ENCODE measurements around the gene TMC4.
A peak's percentile ranks its signal among the peaks of the same experiment; 100 is the strongest.

TMC4 gene

DNA sequence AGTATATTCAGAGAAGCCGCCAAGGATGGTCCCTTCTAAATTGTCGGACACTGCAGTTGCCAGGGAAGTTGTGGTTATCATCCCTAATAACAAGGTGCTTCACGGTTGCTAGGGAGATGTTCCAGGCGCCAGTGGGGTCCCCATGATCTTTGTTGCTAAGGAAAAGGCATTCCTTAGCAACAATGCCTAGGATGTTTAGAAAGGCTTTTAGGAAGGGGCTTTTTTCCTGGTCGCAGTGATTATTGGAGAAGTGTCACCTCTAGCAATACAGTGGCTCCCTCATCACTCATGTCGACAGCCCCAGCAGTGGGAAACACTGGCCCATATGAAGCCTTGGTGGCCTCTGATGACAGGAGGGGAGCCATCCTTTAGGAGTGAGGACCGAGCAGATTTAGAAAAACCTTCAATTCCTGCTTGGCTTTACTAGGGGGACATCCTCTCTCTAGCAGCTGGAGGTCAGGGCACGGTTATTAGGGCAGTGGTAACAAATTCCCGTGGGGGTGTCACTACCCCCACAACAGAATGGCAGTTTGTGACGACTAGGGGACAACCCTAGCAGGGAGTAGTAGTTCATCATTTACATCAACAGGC, 6.4 kb upstream of the TMC4 start:
- no peak overlapping the region for H3K27ac ChIP-seq (ENCODE audit: low read length)
- H3K9me3 ChIP-seq (ENCODE audit: insufficient read depth, low read length, severe bottlenecking), result no peaks in the 10 kb centered on the region
- H2AFZ ChIP-seq (ENCODE audit: low read depth, low read length), result no peak overlapping the region
- DNase-seq (no peak), ATAC-seq (ENCODE audit: insufficient read depth, low read depth) (no peak)
- H3K4me3 ChIP-seq (ENCODE audit: low read depth in 1 of 2, low read length in 2 of 2), result no peak overlapping the region
- no peak overlapping the region for H3K4me2 ChIP-seq (ENCODE audit: insufficient read depth, low read length)
- TF ChIP-seq, protein P1, sequence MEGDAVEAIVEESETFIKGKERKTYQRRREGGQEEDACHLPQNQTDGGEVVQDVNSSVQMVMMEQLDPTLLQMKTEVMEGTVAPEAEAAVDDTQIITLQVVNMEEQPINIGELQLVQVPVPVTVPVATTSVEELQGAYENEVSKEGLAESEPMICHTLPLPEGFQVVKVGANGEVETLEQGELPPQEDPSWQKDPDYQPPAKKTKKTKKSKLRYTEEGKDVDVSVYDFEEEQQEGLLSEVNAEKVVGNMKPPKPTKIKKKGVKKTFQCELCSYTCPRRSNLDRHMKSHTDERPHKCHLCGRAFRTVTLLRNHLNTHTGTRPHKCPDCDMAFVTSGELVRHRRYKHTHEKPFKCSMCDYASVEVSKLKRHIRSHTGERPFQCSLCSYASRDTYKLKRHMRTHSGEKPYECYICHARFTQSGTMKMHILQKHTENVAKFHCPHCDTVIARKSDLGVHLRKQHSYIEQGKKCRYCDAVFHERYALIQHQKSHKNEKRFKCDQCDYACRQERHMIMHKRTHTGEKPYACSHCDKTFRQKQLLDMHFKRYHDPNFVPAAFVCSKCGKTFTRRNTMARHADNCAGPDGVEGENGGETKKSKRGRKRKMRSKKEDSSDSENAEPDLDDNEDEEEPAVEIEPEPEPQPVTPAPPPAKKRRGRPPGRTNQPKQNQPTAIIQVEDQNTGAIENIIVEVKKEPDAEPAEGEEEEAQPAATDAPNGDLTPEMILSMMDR (IDR thresholded peaks at IDR 0.05; ENCODE audit: borderline replicate concordance, extremely low read depth, low read length, poor library complexity, severe bottlenecking), result no peak
- no peak for TF ChIP-seq EZH2 (IDR thresholded peaks at IDR 0.05; ENCODE audit: borderline replicate concordance, low read depth, low read length, severe bottlenecking)
- no peaks in the 10 kb centered on the region for H3K4me1 ChIP-seq (ENCODE audit: insufficient read depth, low read length)
- no peaks in the 10 kb centered on the region for H3K27me3 ChIP-seq (ENCODE audit: insufficient read depth, low read length, poor library complexity)
- H3K79me2 ChIP-seq (ENCODE audit: insufficient read depth, low read length), result no peaks in the 10 kb centered on the region
- H4K20me1 ChIP-seq (ENCODE audit: insufficient read depth, low read length), result peaks cover 13% of the 10 kb centered on the region
- peaks cover 37% of the 10 kb centered on the region for H3K36me3 ChIP-seq (ENCODE audit: insufficient read depth, low read length)
- no peak overlapping the region for H3K9ac ChIP-seq (ENCODE audit: low read depth, low read length)

DNA sequence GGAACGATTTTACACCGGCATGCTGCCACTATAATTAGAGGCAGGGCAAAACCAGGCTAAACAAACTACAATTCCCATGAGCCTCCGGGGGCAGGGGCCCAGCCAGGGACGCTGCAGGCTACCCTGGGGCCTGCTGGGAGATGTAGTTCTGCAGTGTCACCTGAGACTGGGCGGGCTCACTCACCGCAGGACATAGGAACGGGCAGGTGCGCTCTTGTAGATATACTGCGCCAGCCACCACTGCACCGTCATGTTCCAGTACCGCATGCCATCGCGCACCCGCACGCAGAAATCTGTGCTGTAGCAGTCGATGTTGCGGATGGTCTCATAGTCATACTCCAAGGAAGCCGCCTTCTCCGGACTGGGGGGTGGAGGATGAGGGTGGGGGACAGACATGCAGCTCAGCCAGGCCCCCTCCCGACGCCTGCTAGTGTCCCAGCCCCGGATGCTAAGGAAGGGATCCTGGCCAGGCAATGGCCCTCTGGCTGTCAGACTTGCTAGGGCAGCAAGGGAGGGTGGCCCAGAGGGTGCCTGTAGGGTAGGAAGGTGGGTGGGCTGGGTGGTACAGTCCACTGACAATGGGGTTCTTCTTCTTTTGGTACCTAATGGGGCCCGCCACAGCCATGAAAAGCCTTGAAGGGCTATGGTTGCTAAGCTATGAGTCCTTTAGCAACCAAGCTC, 5.8 kb upstream of the TMC4 start:
- TF ChIP-seq, protein P1 (IDR thresholded peaks at IDR 0.05; ENCODE audit: borderline replicate concordance, extremely low read depth, low read length, poor library complexity, severe bottlenecking), result no peak
- TF ChIP-seq EZH2 (IDR thresholded peaks at IDR 0.05; ENCODE audit: borderline replicate concordance, low read depth, low read length, severe bottlenecking), result no peak
- H3K4me1 ChIP-seq (ENCODE audit: insufficient read depth, low read length), result no peaks in the 10 kb centered on the region
- H3K79me2 ChIP-seq (ENCODE audit: insufficient read depth, low read length), result no peaks in the 10 kb centered on the region
- H3K9me3 ChIP-seq (ENCODE audit: insufficient read depth, low read length, severe bottlenecking), result no peaks in the 10 kb centered on the region
- no peaks in the 10 kb centered on the region for H3K27me3 ChIP-seq (ENCODE audit: insufficient read depth, low read length, poor library complexity)
- ATAC-seq (ENCODE audit: insufficient read depth, low read depth) (peak; percentile 90), DNase-seq (peak; percentile 48)
- H3K4me3 ChIP-seq (ENCODE audit: low read depth in 1 of 2, low read length in 2 of 2), result no peak overlapping the region
- H4K20me1 ChIP-seq (ENCODE audit: insufficient read depth, low read length), result peaks cover 13% of the 10 kb centered on the region
- H3K4me2 ChIP-seq (ENCODE audit: insufficient read depth, low read length), result no peak overlapping the region
- no peak overlapping the region for H2AFZ ChIP-seq (ENCODE audit: low read depth, low read length)
- H3K9ac ChIP-seq (ENCODE audit: low read depth, low read length), result no peak overlapping the region
- peaks cover 37% of the 10 kb centered on the region for H3K36me3 ChIP-seq (ENCODE audit: insufficient read depth, low read length)
- H3K27ac ChIP-seq (ENCODE audit: low read length), result no peak overlapping the region

DNA sequence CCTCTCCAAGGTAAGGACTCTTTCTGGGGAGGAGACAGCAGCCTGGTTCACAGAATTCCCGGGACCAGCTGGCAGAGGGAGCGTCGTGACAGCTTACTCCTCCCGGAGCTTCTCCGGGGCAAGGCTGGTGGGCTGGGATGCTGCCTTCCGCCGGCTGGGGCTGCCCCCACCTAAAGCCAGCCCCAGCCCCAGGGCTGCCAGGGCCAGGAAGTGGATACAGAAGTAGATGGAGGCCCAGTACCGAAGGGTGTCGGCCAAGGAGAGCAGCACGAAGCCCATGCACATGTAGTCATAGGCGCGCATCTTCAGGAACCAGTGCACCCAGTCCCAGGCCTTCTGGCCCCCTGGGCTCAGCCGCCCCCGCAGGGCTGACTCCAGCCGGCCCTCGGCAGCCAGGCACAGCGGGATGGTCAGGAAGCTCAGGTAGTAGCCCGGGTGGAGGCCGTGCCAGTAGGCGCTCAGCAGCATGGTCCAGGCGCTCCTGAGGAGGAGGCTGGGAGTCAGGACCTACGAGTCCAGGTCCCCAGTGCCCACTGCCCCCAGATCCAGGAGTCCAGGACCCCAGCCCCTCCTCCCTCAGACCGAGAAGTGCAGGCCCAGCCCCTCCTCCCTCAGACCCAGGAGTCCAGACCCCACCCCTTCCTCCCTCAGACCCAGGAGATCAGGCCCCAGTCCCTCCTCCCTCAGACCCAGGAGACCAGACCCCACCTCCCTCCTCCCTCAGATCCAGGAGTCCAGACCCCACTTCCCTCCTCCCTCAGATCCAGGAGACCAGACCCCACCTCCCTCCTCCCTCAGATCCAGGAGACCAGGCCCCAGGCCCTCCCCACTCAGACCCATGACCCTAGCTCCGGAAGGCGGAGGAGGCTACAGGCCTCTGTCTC, 1.2 kb upstream of the TMC4 start:
- Histone ChIP-seq H2AFZ (ENCODE audit: low read depth, low read length) (no peak overlapping the region), H3K4me1 (ENCODE audit: insufficient read depth, low read length) (no peaks in the 10 kb centered on the region), H3K27me3 (ENCODE audit: insufficient read depth, low read length, poor library complexity) (no peaks in the 10 kb centered on the region), H3K9me3 (ENCODE audit: insufficient read depth, low read length, severe bottlenecking) (no peaks in the 10 kb centered on the region), H3K4me2 (ENCODE audit: insufficient read depth, low read length) (no peak overlapping the region), H4K20me1 (ENCODE audit: insufficient read depth, low read length) (0 out of 2 replicates have a peak, but pooled peaks cover 7% of the 10 kb centered on the region), H3K9ac (ENCODE audit: low read depth, low read length) (no peak overlapping the region), H3K27ac (ENCODE audit: low read length) (no peak overlapping the region), H3K36me3 (ENCODE audit: insufficient read depth, low read length) (peaks cover 19% of the 10 kb centered on the region), H3K4me3 (ENCODE audit: low read depth in 1 of 2, low read length in 2 of 2) (no peak overlapping the region), H3K79me2 (ENCODE audit: insufficient read depth, low read length) (no peaks in the 10 kb centered on the region)
- TF ChIP-seq, protein P1 (IDR thresholded peaks at IDR 0.05; ENCODE audit: borderline replicate concordance, extremely low read depth, low read length, poor library complexity, severe bottlenecking), result no peak
- TF ChIP-seq EZH2 (IDR thresholded peaks at IDR 0.05; ENCODE audit: borderline replicate concordance, low read depth, low read length, severe bottlenecking), result no peak
- no peak for DNase-seq
- no peak for ATAC-seq (ENCODE audit: insufficient read depth, low read depth)
